NCI-H2227 treated with DMSO at 0.1 percent for 48 hours (cell line): ENCODE results near the gene IQCK.

Experiments
- DNase-seq: peaks from one replicate; lab custom pipeline; 2025; lab: John Stamatoyannopoulos, UW

IQCK gene

DNA sequence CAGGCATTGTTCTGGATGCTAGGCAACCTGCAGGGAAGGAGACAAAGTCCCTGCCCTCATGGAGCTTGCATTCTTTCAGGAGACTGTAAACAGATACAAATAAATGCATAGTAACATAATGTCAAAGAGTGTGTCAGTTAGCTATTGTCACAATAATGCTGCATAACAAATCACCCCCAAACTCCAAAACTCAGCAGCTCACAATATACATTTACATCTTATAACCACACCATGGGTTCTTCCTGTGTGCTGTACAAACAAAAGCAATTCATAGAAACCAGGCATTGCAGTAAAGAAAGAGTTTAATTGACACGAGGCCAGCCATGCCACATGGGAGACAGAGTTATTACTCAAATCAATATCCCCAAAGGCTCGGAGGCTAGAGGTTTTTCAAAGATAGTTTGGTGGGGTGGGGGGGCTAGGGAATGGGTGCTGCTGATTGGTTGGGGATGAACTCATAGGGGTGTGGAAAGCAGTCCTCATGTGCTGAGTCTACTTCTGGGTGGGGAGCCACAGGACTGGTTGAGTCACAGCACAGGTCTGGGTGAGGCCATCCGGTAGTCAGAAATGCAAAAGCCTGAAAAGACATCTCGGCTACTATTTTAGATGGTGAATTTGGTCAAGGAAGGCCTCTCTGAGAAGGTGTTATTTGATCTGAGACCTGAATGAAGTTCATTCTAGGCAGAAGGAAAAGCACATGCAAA, 87.5 kb downstream of the IQCK start:
- DNase-seq = no peak

DNA sequence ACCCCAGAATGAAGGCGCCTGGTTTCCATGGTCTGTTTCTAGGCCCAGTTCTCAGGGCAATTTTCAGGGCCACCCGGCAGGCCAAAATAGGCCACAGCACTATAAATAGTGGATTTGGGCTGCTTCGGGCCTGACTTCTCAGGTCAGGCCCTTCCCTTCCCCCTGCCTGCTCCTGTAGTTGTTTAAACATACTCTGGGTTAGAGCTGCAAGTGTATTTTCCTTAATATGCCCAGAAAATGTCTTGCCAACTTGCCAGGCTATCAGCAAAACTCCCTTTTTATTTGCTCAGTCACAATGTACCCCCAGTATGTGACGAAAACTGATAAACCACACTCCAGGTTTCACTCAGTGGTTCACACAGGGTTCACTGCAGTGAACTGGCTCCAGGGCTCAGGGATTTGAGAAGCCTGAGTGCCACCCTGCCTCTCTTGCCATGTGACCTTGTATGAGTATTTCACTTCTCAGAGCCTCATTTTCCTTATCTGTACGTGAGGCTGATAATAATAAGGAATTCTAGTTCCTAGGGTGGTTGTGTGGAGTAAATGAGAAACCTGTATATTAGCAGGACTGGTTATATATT, 90.1 kb downstream of the IQCK start:
- no peak for DNase-seq

DNA sequence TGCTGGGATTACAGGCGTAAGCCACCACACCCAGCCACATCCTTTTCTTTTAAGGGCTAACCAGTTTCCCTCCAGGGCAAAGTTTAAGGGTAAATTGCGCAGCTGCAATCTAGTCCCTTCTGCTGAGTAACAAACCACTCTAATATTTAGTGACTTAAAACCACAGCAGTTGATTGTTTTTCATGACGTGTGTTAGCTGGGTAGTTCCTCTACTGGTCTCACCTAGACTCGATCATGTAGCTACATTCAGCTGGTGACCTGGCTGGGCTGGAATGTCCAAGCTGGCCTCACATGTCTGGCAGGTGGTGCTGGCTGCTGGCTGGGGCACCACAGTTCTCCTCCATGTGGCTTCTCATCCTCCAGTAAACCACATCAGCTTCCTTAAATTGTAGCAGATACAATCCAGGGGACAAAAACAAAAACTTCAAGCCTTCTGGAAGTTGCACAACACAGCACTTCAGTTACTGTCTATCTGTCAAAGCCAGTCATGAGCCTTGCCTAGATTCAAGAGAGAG, 91.1 kb downstream of the IQCK start:
- no peak for DNase-seq

DNA sequence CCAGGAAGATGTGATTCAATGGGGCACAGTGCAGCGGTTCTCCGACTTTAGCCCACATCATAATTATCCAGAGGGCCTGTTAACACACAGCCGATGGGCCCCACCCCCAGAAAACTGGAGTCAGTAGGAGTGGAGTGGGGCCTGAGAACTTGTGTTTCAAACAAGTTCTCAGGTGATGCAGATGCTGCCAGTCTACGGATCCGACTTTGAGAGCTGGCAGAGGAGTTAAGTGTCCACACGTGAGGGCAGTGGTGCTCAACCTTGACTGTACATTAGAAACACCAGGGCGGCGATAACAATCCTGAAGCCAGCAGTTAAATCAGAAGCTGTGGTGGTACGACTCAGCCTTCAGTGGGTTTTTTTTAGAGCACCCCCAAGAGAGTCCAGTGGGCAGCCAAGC, 91.6 kb downstream of the IQCK start:
- no peak for DNase-seq

DNA sequence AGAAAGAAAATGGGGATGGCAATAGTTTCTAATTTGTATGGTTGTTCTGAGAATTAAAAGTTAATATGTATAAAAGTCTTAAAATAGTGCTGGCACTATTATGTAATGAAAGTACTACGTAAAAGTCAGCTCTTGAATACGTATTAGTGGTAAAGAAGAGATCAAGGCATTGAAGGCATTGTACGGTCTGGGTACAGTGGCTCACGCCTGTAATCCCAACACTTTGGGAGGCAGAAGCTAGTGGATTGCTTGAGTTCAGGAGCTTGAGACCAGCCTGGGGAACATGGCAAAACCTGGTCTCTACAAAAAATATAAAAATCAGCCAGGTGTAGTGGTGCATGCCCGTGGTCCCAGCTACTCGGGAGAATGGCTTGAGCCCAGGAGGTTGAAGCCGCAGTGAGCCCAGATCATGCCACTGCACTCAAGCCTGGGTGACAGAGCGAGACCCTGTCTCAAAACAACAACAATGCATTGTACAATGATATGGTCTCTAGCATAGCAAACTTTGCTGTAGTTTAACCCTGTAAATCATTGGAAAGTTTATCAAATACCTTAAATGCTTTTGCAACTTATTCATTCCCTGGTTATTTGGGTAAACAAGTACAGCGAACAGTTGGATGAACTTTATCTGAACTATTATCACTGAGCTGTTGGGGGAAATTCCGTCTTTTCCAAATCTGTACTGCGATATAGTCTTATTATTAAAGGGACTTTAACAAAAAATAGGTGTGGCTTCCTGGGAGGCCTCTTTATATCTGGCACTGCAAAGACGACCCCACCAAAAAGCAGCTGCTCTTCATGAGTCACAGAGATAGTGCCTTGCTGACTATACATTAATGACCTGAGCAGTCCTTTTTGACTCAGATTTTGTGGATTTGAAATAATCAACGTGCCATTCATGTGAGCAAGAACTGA, 93.0 kb downstream of the IQCK start:
- DNase-seq = no peak

DNA sequence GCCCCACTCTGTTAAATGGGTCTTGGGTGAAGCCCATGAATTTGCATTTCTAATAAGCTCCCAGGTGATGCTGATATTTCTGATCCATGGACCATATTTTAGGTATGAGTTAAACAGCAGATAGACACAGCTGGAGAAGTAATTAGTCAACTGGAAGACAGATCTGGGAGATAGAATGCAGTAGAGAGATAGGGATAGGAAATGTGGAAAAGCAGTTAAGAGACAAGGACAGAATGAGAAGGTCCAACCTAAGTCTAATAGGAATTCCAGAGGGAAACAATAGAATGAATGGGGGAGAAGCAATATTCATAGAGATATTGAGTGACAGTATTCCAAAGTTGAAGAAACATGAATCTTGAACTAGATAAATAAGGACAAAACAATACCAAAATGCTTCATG, 94.9 kb downstream of the IQCK start:
- DNase-seq = no peak

DNA sequence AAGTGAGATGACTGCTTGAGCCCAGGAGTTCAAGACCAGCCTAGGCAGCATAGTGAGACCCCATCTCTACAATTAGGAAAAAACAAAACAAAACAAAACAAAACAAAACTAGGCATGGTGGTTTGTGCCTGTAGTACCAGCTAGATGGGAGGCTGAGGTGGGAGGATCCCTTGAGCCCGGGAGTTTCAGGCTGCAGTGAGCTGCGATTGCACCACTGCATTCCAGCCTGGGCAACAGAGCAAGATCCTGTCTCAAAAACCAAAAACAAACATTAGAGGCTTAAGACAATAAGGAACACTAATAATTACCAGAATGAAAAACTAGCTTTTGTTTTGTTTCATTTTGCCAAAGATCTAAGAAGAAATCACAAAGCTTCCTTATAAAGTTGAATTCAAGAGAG, 97.3 kb downstream of the IQCK start:
- DNase-seq = no peak

DNA sequence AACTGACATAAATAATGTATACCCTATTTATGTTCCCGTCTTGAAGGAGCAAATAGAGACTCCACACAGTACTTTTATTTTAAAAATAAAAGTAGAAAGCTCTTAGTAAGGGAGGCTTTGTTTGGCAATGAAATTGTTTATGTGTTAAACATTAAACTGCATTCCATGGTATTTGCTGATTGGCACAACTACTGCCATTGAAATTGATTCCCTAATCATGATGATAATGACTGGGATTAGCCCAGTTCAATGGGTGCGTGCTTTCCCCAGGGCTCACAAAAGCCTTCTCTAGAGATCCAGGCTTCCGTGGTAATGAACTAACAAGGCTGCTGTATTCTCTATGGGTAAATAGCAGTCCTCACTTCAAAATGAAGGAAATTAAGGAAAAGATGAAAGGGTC, 99.1 kb downstream of the IQCK start:
- no peak for DNase-seq

DNA sequence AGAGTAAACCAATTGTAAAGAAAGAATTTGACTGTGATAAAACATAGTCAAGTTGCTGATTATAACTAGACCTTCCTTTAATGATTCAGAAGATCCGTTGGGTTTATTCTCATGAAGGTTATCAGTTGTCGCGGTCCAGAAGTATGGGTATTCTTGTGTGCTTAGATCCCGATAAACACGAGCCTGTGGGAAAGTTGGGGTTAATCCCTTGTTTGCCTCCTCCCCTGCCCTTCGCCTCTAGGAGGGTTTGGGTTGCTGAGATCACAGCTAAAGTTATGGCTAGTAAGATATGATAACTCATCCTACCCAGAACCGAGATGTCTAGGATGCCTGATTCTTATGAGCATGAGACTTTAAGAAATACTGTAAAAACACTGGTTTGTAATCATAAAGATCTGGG, 99.8 kb downstream of the IQCK start:
- no peak for DNase-seq

DNA sequence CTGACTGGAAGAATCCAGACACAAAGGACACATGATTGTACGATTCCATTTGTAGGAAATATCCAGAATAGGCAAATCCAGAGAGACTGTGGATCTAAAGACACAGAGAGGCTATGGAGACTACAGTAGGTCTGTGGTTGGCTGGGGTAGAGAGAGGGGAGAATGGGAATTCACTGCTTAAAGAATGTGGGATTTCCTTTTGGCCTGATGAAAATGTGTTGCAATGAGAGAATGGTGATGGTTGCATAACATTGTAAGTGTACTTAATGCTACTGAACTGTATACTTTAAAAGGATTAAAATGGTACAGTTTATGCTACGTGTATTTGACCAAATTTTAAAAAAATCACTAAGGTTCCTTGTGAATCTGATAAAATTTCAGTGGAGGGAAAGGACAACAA, 104.5 kb downstream of the IQCK start:
- DNase-seq = no peak

DNA sequence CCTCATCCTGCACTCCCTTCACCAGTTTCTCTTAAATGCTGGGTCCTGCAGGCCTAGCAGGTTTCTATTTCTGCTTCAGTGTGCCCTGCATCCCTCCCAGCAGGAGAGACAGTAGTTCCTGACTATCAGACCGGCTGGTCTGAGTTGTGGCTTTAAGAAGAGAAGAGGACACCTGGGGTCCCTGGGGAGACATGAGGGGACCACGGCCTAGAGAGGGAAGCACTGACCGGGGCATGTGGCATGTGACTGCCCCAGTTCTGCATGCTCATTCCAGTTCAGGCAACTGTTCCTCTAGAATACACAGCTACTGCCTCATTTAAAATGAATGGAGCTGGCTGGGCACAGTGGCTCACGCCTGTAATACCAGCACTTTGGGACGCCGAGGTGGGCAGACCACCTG, 105.3 kb downstream of the IQCK start:
- no peak for DNase-seq

DNA sequence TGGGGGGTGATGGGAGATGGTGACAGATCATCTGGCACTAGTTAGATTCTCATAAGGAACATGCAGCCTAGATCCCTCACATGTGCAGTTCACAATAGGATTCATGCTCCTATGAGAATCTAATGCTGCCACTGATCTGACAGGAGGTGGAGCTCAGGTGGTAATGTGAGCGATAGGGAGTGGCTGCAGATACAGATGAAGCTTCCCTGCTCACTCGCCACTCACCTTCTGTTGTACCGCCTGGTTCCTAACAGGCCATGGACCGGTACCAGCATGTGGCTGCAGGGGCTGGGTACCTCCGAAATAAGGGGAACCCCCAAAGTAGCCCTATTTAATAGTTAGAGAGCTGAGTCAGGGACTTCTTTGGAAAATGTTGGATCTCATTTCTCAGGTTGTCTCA, 106.1 kb downstream of the IQCK start:
- no peak for DNase-seq

DNA sequence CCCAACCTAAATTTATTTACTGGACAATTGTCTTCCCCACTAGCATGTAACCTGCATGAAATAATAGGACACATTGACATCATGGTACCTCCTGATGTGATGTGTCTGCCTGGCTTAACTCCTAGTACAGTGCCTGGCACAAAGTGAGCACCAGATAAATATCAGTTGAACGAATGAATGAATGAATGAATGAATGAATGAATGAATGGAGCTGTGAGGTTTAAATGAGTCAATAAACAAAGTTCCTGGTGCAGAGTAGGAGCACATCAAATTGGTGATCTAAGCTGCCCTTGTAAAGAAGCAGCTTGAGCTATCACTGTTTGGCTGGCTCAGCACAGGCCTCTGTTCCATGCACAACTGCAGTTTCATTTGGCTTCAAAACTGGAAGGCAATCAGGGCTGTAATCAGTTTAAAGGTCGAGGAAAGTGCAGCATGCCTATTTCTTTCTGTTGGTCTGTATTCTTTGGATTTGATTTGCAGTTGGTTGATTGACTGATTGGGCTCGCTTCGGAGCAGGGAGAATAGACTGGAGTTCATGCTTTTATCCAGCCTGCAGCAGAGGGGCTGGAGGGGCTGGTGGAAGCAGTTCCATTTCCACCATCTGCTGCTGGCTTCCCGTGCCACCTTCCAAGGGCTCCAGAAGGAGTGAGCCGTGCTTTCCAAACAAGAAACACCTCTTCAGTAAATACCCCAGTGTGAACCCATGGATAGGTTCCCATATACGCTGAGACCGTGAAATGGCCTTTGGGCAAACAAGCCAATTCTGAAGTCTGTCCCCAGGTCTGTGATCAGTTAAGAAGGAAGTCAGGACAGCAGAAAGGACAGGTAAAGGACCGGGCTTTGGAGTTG, 112.0 kb downstream of the IQCK start:
- DNase-seq = no peak

DNA sequence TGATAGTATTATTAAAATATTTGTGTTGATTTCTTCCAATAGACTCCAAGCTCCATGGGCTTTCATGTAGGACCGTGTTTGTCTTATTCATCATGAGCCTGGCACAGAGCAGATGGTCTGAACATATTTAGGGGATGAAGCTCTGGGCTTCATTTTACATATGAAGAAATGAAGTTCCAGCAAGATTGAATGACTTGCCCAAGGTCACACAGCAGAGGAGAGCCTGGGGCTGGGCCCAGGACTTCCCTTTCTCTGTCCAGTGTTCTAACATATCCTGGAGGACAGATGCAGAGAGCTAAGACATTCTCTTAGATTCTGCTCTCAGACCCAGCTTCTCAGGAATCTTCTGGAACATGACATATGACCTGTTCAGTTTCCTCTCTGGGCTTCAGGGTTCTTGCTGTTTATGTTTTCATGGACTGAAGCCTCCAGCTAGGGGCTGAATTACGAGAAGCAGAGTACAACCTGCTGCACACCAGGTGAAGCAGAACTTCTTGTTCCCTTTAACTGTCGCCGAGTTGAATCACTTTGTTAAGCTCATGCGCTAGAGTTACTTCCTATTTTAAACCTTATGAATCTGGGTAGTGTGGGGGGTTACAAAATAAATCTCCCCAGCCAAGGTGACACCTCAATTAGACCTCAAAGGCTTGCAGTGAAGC, 113.0 kb downstream of the IQCK start:
- no peak for DNase-seq

DNA sequence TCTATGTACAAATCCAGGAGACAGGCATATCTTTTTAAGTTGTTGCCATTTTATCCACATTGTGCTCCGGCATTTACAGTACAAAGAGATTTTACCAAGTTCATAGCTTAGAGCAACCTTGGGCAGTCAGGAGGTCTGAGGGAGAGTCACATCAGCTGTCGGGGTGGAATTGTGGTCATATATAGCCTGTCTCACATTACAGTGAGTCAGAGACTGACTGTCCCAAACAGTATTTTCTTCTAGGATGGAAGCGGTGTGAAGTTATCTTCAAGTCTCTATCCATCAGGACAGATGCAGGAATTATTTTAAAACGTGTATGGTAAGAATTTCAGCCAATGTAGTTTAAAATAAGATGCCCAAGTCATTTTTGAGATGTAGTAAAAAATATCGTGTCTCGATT, 113.6 kb downstream of the IQCK start:
- no peak for DNase-seq

DNA sequence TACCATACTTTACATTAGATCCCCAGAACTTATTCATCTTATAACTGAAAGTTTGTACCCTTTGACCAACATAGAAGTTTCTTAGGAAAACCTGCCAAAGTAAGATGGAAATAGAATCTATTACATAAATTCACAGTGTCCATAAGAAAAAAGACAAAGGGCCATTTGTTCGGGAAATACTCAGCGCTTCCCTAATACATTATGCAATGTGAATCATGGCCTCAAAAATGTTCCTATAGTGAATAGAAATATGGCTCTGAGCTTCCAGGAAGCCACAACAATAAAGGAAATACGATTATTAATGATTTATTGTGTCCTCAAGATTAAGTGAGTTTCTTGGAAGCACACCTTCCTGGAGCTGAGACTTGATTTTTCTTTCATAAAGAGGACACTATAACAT, 115.1 kb downstream of the IQCK start:
- DNase-seq = no peak

DNA sequence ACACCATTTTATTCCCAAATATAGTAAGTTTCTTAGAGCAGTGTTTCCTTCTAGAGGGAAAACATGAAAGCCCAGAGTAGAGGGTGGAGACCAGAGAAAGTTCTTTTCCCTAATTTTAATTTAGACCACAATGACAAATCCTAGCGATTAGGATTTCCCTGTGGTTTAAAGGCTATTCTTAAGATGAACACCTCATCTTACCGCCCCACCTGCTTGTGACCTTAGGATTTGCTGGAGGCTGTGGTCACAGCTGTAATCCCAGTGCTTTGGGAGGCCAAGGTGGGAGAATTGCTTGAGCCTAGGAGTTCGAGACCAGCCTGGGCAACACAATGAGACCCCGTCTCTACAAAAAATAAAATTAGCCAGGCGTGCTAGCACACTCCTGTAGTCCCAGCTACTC, 115.5 kb downstream of the IQCK start:
- DNase-seq = no peak

DNA sequence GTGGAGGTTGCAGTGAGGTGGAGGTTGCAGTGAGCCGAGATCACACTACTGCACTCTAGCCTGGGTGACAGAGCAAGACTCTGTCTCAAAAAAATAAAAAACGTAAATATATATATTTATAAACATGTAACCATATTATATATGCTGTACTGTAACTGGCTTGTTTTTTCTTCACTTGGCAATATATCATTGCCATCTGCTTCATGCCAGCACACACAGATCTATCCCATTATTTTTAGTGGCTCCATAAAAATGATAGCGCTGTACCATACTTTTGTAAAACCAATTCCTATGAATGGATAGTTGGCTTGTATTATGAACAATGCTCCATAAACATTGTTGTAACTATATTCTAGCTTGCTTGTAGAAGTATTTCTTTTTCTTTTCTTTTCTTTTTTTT, 117.1 kb downstream of the IQCK start:
- DNase-seq = no peak

DNA sequence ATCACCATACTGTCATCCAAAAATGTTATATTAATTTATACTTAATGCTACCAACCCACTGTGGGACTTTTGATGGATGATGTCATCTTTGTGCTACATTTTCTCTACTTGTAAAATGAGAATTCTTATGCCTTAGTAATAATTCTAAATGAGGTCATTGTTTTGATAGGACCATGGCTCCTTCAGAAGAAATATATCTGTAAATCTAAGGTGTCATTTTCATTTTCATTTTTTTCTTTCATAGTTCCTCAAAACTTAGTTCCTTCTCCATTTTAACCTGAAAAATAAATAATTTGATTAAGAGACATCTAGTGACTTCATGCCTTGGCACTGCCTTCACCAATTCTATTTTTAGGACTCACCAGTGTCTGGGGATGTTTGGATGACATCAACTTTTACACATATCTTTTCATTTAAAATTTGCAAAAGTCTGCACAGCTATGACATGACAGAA, 117.9 kb downstream of the IQCK start:
- DNase-seq = no peak

DNA sequence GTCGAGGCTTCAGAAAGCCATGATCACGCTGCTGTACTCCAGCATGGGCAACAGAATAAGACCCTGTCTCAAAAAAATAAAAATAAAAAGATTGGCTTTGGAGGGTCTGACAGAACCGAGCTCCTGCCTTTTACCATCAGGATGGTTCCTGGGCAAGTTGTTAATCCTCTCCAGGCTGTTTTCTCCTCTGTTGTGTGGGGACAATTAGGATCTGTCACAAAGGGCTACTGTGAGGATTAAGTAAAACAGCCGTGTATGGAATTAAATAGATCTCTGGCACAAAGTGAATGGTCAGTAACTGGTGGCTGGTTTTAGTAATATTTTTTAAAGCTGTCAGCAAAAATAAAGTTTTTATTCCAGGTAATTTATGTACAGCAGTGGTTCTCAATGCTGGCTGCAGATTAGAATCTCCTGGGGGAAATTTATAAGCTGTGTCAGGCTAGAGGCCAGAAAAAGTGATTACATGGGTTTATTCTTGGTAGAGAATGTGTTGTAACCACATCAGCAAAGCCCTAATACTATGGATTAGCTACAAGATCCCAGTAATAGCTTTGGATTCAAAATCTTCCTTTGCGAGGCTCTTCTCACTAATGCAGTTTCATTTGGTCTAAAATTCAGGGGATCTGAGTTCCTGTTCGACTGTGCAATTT, 119.4 kb downstream of the IQCK start:
- DNase-seq = no peak
